ENCODE measurements around the gene SASH1. TPM values are rescaled to one million over a fixed set of nuclear protein-coding genes. Genes with fewer than 3 reads are reported as not detected.

SASH1 gene
- total RNA-seq, 1 donor from 2014 or later = 10.2 TPM

GRCh38 chr6:148543540-148543939 is 200.9 kb downstream of the SASH1 start:
- Histone ChIP-seq H3K4me2 (no peak overlapping the region), H3K79me2 (ENCODE audit: low read depth) (no peaks in the 10 kb centered on the region), H3K4me1 (no peaks in the 10 kb centered on the region), H4K20me1 (ENCODE audit: low read depth) (no peaks in the 10 kb centered on the region), H3K27me3 (no peaks in the 10 kb centered on the region), H3K36me3 (no peaks in the 10 kb centered on the region), H3F3A (ENCODE audit: low read depth) (no peaks in the 10 kb centered on the region), H3K9ac (no peak overlapping the region), H3K4me3 (no peak overlapping the region), H2AFZ (replicated peaks) (no peak overlapping the region), H3K27ac (no peak overlapping the region), H3K9me3 (ENCODE audit: low read depth) (no peaks in the 10 kb centered on the region)
- no peak overlapping the region for H3K27ac Mint-ChIP-seq
- peaks cover 50% of the 10 kb centered on the region for H3K36me3 Mint-ChIP-seq
- no peak overlapping the region for H3K4me3 Mint-ChIP-seq
- H3K9me3 Mint-ChIP-seq = no peaks in the 10 kb centered on the region
- DNase-seq (ENCODE audit: low spot score) = no peak
- peaks cover 3% of the 10 kb centered on the region for H3K4me1 Mint-ChIP-seq
- TF ChIP-seq, protein P1, sequence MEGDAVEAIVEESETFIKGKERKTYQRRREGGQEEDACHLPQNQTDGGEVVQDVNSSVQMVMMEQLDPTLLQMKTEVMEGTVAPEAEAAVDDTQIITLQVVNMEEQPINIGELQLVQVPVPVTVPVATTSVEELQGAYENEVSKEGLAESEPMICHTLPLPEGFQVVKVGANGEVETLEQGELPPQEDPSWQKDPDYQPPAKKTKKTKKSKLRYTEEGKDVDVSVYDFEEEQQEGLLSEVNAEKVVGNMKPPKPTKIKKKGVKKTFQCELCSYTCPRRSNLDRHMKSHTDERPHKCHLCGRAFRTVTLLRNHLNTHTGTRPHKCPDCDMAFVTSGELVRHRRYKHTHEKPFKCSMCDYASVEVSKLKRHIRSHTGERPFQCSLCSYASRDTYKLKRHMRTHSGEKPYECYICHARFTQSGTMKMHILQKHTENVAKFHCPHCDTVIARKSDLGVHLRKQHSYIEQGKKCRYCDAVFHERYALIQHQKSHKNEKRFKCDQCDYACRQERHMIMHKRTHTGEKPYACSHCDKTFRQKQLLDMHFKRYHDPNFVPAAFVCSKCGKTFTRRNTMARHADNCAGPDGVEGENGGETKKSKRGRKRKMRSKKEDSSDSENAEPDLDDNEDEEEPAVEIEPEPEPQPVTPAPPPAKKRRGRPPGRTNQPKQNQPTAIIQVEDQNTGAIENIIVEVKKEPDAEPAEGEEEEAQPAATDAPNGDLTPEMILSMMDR (IDR thresholded peaks at IDR 0.05) = no peak
- TF ChIP-seq EZH2phosphoT487 (IDR thresholded peaks at IDR 0.05) (no peak), EZH2 (IDR thresholded peaks at IDR 0.05) (no peak)
- no peaks in the 10 kb centered on the region for H3K27me3 Mint-ChIP-seq (ENCODE audit: insufficient read depth, low read depth)

DNA sequence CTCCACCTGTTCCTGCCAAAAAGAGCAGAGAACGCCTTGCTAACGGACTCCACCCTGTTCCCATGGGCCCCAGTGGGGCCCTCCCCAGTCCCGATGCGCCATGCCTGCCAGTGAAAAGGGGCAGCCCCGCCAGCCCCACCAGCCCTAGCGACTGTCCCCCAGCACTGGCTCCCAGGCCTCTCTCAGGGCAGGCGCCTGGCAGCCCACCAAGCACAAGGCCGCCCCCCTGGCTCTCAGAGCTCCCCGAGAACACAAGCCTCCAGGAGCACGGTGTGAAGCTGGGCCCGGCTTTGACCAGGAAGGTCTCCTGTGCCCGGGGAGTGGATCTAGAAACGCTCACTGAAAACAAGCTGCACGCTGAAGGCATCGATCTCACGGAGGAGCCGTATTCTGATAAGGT is 201.8 kb downstream of the SASH1 start:
- TF ChIP-seq EZH2phosphoT487 (IDR thresholded peaks at IDR 0.05) = no peak
- TF ChIP-seq, protein P1 (IDR thresholded peaks at IDR 0.05) = no peak
- TF ChIP-seq EZH2 (IDR thresholded peaks at IDR 0.05) = no peak

DNA sequence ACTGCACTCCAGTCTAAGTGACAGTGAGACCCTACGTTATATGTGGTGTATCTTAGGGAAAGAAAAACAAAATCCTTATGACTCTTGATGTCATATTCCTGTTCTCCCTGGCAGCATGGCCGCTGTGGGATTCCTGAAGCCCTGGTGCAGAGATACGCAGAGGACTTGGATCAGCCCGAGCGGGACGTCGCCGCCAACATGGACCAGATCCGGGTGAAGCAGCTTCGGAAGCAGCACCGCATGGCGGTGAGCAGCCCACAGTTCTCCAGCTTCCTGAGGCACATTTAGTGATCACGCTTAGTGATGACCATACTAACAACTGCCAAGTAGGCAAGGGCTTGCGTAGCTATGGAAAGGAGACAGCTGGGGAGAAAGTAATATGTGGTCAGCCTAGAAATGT is 203.3 kb downstream of the SASH1 start:
- Histone ChIP-seq H3F3A (ENCODE audit: low read depth) (no peaks in the 10 kb centered on the region), H3K36me3 (no peaks in the 10 kb centered on the region), H3K27me3 (no peaks in the 10 kb centered on the region), H3K27ac (no peak overlapping the region), H3K79me2 (ENCODE audit: low read depth) (no peaks in the 10 kb centered on the region), H4K20me1 (ENCODE audit: low read depth) (no peaks in the 10 kb centered on the region), H2AFZ (replicated peaks) (no peak overlapping the region), H3K4me3 (no peak overlapping the region), H3K4me2 (no peak overlapping the region), H3K9ac (no peak overlapping the region), H3K9me3 (ENCODE audit: low read depth) (no peaks in the 10 kb centered on the region), H3K4me1 (no peaks in the 10 kb centered on the region)
- TF ChIP-seq EZH2phosphoT487 (IDR thresholded peaks at IDR 0.05) = no peak
- TF ChIP-seq, protein P1 (IDR thresholded peaks at IDR 0.05) = no peak
- TF ChIP-seq EZH2 (IDR thresholded peaks at IDR 0.05) = no peak
- H3K4me3 Mint-ChIP-seq = no peak overlapping the region
- H3K4me1 Mint-ChIP-seq = no peaks in the 10 kb centered on the region
- H3K9me3 Mint-ChIP-seq = no peaks in the 10 kb centered on the region
- H3K27me3 Mint-ChIP-seq (ENCODE audit: insufficient read depth, low read depth) = no peaks in the 10 kb centered on the region
- H3K27ac Mint-ChIP-seq = no peak overlapping the region
- DNase-seq (ENCODE audit: low spot score) = no peak
- peaks cover 53% of the 10 kb centered on the region for H3K36me3 Mint-ChIP-seq

More for the DNA sequence above, 201.8 kb downstream of the SASH1 start:
- no peaks in the 10 kb centered on the region for H3K9me3 Mint-ChIP-seq
- Histone ChIP-seq H3K36me3 (no peaks in the 10 kb centered on the region), H3K4me3 (no peak overlapping the region), H3K4me2 (no peak overlapping the region), H3K27me3 (no peaks in the 10 kb centered on the region), H2AFZ (replicated peaks) (no peak overlapping the region), H3K27ac (no peak overlapping the region), H3K4me1 (no peaks in the 10 kb centered on the region), H3F3A (ENCODE audit: low read depth) (no peaks in the 10 kb centered on the region), H4K20me1 (ENCODE audit: low read depth) (no peaks in the 10 kb centered on the region), H3K9ac (no peak overlapping the region), H3K9me3 (ENCODE audit: low read depth) (no peaks in the 10 kb centered on the region), H3K79me2 (ENCODE audit: low read depth) (no peaks in the 10 kb centered on the region)
- no peaks in the 10 kb centered on the region for H3K4me1 Mint-ChIP-seq
- no peak for DNase-seq (ENCODE audit: low spot score)
- H3K27me3 Mint-ChIP-seq (ENCODE audit: insufficient read depth, low read depth) = no peaks in the 10 kb centered on the region
- peaks cover 57% of the 10 kb centered on the region for H3K36me3 Mint-ChIP-seq
- H3K4me3 Mint-ChIP-seq = no peak overlapping the region
- H3K27ac Mint-ChIP-seq = no peak overlapping the region
